Tibial nerve (tissue), 4 donors: Measurements from ENCODE around the gene CACNG3. TPM values are rescaled to one million over a fixed set of nuclear protein-coding genes. Genes with fewer than 3 reads are reported as not detected.

Experiments
- DNase-seq, 2 donors: peaks; one replicate each; pipeline ENCODE4 v3.0.0-alpha.2; 2019; ENCODE audit warnings: low spot score in 2 of 2
- H3K27ac ChIP-seq, 4 donors: fragments of 200-600 bp; sonication (generic) in 3 of 4; one replicate each; pipeline ENCODE4 v1.5.1; 2017 to 2019; ENCODE audit warnings: mild to moderate bottlenecking in 1 of 4
- H3K27me3 ChIP-seq, 2 donors: fragments of 200-600 bp; sonication (generic) in 1 of 2; one replicate each; pipeline versions ENCODE4 v1.5.1 to v1.6.0; 2017 to 2019
- H3K36me3 ChIP-seq, 3 donors: fragments of 200-600 bp; sonication (generic); one replicate each; pipeline ENCODE4 v1.5.1; 2018 to 2019
- H3K4me1 ChIP-seq, 4 donors: fragments of 200-600 bp; sonication (generic) in 3 of 4; one replicate each; pipeline ENCODE4 v1.5.1; 2017 to 2019
- H3K4me3 ChIP-seq, 4 donors: fragments of 200-600 bp; sonication (generic) in 3 of 4; one replicate each; pipeline ENCODE4 v1.5.1; 2017 to 2019; ENCODE audit warnings: mild to moderate bottlenecking in 1 of 4, moderate library complexity in 1 of 4
- H3K9me3 ChIP-seq, 4 donors: fragments of 200-600 bp; sonication (generic) in 3 of 4; one replicate each; pipeline ENCODE4 v1.5.1; 2017 to 2019
- CTCF ChIP-seq, 5 experiments: fragments of 200-600 bp in 3 of 5; fragments of 450-650 bp in 2 of 5; sonication (generic) in 3 of 5; IDR thresholded peaks; one replicate each; pipeline ENCODE4 v1.5.1; 2016 to 2019; ENCODE audit warnings: antibody characterized with exemption in 5 of 5, mild to moderate bottlenecking in 3 of 5, moderate library complexity in 2 of 5
- EP300 ChIP-seq, 2 donors: sonication (generic); formaldehyde crosslinking; IDR thresholded peaks; one replicate each; pipeline ENCODE4 v1.6.1; 2017; ENCODE audit warnings: antibody characterized with exemption in 2 of 2, mild to moderate bottlenecking in 1 of 2
- POLR2A ChIP-seq, 2 donors: fragments of 450-650 bp; IDR thresholded peaks; one replicate each; pipeline ENCODE4 v1.6.1; 2017; ENCODE audit warnings: antibody characterized with exemption in 2 of 2, mild to moderate bottlenecking in 2 of 2, moderate library complexity in 2 of 2
- WGBS, 2 donors: methylation state at CpG; one replicate each; pipeline ENCODE4 v1.1.5; 2018; 5-methylcytosine and 5-hydroxymethylcytosine counted together
- total RNA-seq, 4 donors: library from RNA; depleted of rRNA; stranded (reverse); fragments of >200 nt; gene quantifications; one replicate each; pipeline ENCODE4 v1.1.0, GENCODE V29; 2016

CACNG3 gene
- total RNA-seq, 4 donors from 2014 or later: not detected

DNA sequence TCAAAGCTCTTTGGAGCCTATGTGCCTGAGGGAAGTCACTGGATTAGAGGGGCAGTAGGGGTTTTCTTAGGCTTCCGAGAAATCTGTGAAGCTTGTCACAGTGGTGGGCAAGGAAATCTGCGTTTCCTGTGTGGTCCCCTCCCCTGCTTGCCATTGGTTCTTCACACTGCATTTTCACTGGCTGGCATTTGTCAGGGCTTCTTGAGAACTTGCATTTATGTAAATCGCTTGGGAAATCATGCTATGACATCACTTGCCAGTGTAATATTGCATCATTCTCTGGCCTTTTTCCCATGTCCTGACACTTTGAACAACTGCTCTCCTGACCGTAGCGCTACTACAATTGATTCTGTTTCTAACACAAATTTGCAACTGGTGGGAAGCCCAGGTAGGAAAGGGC, 1.8 kb downstream of the CACNG3 start:
- Histone ChIP-seq H3K36me3 (no peaks in the 10 kb centered on the region), H3K4me3 (no peak overlapping the region), H3K9me3 (no peaks in the 10 kb centered on the region), H3K27me3 (peaks cover 0 to 50% of the 10 kb centered on the region in 2 donors), H3K4me1 (no peaks in the 10 kb centered on the region), H3K27ac (no peak overlapping the region)
- TF ChIP-seq POLR2A (IDR thresholded peaks at IDR 0.05): no peak
- no peak for TF ChIP-seq CTCF (IDR thresholded peaks at IDR 0.05)
- no peak for TF ChIP-seq EP300 (IDR thresholded peaks at IDR 0.05)
- 57 to 59% methylated on average over 5 of the region's 5 CpGs for WGBS, 2 donors
- DNase-seq: no peak

DNA sequence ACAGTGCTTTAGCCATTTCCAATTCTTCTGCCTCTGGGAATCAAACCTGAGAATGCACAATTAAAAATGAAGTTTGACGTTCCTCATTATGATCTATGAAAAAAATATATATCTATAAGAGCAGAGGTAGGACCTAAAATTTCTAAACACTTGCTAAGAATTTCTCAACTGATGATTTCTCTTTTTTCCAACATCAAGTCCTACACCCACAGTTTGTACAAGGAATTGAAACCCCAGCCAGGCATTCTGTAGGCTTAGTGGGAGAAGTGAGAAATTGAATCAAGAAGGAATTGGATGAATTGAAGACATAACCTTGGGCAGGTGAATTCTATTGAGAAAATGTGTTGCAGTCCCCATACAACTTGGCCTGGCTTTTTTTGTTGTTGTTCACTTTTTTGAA, 2.7 kb downstream of the CACNG3 start:
- 71 to 75% methylated on average over 1 of the region's 1 CpG for WGBS, 2 donors
- Histone ChIP-seq H3K4me3 (no peak overlapping the region), H3K27me3 (peaks cover 0 to 45% of the 10 kb centered on the region in 2 donors), H3K9me3 (no peaks in the 10 kb centered on the region), H3K27ac (no peak overlapping the region), H3K4me1 (no peaks in the 10 kb centered on the region), H3K36me3 (no peaks in the 10 kb centered on the region)
- TF ChIP-seq CTCF (IDR thresholded peaks at IDR 0.05) (no peak), EP300 (IDR thresholded peaks at IDR 0.05) (no peak), POLR2A (IDR thresholded peaks at IDR 0.05) (no peak)
- no peak for DNase-seq

- Histone ChIP-seq H3K4me1 (no peaks in the 10 kb centered on the region), H3K9me3 (peaks cover 0 to 4% (median 0%) of the 10 kb centered on the region in 4 donors), H3K36me3 (no peaks in the 10 kb centered on the region), H3K27ac (no peak overlapping the region), H3K27me3 (peaks cover 0 to 14% of the 10 kb centered on the region in 2 donors), H3K4me3 (no peak overlapping the region)
- DNase-seq: no peak
- no peak for TF ChIP-seq EP300 (IDR thresholded peaks at IDR 0.05)
- no peak for TF ChIP-seq CTCF (IDR thresholded peaks at IDR 0.05)
- TF ChIP-seq POLR2A (IDR thresholded peaks at IDR 0.05): no peak
These were observed 6.7 kb downstream of the CACNG3 start for GRCh38 chr16:24262816-24263215.

- 73 to 75% methylated on average over 7 of the region's 7 CpGs for WGBS, 2 donors
- Histone ChIP-seq H3K9me3 (peaks cover 0 to 2% (median 0%) of the 10 kb centered on the region in 4 donors), H3K27me3 (no peaks in the 10 kb centered on the region), H3K4me3 (no peak overlapping the region), H3K27ac (no peak overlapping the region), H3K36me3 (no peaks in the 10 kb centered on the region), H3K4me1 (no peaks in the 10 kb centered on the region)
- TF ChIP-seq EP300 (IDR thresholded peaks at IDR 0.05) (no peak), POLR2A (IDR thresholded peaks at IDR 0.05) (no peak), CTCF (IDR thresholded peaks at IDR 0.05) (no peak)
- no peak for DNase-seq
These were observed 14.7 kb downstream of the CACNG3 start for GRCh38 chr16:24270721-24271442.

GRCh38 chr16:24272379-24272778, 16.2 kb downstream of the CACNG3 start:
- no peaks in the 10 kb centered on the region for H3K9me3 ChIP-seq
- no peak for DNase-seq
- no peak for TF ChIP-seq EP300 (IDR thresholded peaks at IDR 0.05)
- TF ChIP-seq POLR2A (IDR thresholded peaks at IDR 0.05): no peak
- no peak for TF ChIP-seq CTCF (IDR thresholded peaks at IDR 0.05)
- no peak overlapping the region for H3K27ac ChIP-seq
- no peaks in the 10 kb centered on the region for H3K4me1 ChIP-seq
- WGBS, 2 donors: 67 to 75% methylated on average over 1 of the region's 1 CpG
- H3K27me3 ChIP-seq: no peaks in the 10 kb centered on the region
- no peak overlapping the region for H3K4me3 ChIP-seq
- no peaks in the 10 kb centered on the region for H3K36me3 ChIP-seq
